Measurements from ENCODE around the gene CNBP. TPM values are rescaled to one million over a fixed set of nuclear protein-coding genes. Genes with fewer than 3 reads are reported as not detected.

Gene CNBP
- total and polyA plus RNA-seq, 2 of the 13 experiments (the other 11 are each of a cell fraction or from before 2014, with no cell fraction given), result 282 to 354 TPM

DNA sequence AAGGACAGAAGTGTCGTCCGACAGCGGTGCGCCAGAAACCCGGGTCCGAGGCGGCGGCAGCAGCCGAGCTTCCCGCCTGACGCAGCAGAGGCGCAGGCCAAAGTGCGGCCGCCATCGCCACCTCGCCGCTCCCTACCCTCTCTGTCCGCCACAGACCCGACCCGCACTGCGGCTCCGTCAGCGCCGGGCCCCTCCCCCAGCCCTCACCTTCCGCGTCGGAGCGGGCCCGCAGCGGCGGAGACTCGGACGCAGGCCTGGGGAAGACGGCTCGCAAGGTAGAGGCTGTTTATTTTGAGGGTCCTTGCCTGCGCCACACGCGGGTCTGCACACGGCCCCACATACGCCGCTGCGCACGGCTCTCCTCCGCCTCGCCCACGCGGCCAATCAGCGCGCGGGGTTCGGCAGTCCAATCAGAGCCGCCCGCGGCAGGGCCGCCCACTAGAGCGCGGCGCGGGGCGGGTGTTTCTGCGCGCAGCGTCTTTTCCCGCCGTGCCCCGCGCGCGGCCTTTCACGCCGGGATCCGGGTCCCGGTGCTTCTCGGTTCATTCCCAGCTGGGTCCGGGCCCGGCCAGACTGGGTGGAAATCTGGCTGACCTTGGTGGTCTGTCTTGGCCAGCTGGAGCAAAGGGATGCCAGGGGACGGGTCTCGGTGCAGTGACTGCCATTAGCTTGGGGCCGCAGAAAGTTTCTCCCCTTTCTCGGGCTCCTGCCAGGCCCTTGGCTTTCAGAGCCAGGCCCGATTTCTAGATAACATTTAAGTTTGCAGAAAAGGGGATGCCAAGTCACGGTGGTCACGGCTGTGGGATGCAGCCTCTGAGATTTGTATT, at the start of gene CNBP (continued):
- TF ChIP-seq, protein P1, sequence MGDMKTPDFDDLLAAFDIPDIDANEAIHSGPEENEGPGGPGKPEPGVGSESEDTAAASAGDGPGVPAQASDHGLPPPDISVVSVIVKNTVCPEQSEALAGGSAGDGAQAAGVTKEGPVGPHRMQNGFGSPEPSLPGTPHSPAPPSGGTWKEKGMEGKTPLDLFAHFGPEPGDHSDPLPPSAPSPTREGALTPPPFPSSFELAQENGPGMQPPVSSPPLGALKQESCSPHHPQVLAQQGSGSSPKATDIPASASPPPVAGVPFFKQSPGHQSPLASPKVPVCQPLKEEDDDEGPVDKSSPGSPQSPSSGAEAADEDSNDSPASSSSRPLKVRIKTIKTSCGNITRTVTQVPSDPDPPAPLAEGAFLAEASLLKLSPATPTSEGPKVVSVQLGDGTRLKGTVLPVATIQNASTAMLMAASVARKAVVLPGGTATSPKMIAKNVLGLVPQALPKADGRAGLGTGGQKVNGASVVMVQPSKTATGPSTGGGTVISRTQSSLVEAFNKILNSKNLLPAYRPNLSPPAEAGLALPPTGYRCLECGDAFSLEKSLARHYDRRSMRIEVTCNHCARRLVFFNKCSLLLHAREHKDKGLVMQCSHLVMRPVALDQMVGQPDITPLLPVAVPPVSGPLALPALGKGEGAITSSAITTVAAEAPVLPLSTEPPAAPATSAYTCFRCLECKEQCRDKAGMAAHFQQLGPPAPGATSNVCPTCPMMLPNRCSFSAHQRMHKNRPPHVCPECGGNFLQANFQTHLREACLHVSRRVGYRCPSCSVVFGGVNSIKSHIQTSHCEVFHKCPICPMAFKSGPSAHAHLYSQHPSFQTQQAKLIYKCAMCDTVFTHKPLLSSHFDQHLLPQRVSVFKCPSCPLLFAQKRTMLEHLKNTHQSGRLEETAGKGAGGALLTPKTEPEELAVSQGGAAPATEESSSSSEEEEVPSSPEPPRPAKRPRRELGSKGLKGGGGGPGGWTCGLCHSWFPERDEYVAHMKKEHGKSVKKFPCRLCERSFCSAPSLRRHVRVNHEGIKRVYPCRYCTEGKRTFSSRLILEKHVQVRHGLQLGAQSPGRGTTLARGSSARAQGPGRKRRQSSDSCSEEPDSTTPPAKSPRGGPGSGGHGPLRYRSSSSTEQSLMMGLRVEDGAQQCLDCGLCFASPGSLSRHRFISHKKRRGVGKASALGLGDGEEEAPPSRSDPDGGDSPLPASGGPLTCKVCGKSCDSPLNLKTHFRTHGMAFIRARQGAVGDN (CRISPR knock-in tag; IDR thresholded peaks at IDR 0.05), result peak; percentile 97
- TF ChIP-seq RFX5 (IDR thresholded peaks at IDR 0.05; ENCODE audit: low read depth, low read length), result peak; percentile 63
- TF ChIP-seq ATF1 (CRISPR knock-in tag; IDR thresholded peaks at IDR 0.05), result no peak
- TF ChIP-seq, protein P2, sequence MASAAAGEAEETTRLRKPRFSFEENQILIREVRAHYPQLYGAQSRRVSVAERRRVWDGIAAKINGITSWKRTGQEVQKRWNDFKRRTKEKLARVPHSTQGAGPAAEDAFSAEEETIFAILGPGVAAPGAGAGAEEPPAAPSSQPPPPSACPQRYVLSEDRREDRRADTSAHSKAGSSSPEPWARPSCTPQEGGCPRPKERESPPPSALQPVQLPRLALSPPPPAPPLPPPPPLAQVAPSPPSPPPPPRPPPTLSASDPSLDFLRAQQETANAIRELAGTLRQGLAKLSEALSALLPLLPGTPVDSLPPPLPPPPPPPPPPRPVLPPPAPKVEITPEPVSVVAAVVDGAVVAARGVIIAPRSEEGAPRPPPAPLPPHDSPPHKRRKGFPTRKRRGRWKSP (CRISPR knock-in tag; IDR thresholded peaks at IDR 0.05), result peak; percentile 94
- peak; percentile 45; the same call in 1 of the 2 replicates for TF ChIP-seq LCORL (IDR thresholded peaks at IDR 0.05)
- TF ChIP-seq LCORL (CRISPR knock-in tag; IDR thresholded peaks at IDR 0.05), result peak; percentile 49
- peak; percentile 55; the same call in 1 of the 2 replicates for TF ChIP-seq XBP1 (CRISPR knock-in tag; IDR thresholded peaks at IDR 0.05)
- TF ChIP-seq, protein P3, sequence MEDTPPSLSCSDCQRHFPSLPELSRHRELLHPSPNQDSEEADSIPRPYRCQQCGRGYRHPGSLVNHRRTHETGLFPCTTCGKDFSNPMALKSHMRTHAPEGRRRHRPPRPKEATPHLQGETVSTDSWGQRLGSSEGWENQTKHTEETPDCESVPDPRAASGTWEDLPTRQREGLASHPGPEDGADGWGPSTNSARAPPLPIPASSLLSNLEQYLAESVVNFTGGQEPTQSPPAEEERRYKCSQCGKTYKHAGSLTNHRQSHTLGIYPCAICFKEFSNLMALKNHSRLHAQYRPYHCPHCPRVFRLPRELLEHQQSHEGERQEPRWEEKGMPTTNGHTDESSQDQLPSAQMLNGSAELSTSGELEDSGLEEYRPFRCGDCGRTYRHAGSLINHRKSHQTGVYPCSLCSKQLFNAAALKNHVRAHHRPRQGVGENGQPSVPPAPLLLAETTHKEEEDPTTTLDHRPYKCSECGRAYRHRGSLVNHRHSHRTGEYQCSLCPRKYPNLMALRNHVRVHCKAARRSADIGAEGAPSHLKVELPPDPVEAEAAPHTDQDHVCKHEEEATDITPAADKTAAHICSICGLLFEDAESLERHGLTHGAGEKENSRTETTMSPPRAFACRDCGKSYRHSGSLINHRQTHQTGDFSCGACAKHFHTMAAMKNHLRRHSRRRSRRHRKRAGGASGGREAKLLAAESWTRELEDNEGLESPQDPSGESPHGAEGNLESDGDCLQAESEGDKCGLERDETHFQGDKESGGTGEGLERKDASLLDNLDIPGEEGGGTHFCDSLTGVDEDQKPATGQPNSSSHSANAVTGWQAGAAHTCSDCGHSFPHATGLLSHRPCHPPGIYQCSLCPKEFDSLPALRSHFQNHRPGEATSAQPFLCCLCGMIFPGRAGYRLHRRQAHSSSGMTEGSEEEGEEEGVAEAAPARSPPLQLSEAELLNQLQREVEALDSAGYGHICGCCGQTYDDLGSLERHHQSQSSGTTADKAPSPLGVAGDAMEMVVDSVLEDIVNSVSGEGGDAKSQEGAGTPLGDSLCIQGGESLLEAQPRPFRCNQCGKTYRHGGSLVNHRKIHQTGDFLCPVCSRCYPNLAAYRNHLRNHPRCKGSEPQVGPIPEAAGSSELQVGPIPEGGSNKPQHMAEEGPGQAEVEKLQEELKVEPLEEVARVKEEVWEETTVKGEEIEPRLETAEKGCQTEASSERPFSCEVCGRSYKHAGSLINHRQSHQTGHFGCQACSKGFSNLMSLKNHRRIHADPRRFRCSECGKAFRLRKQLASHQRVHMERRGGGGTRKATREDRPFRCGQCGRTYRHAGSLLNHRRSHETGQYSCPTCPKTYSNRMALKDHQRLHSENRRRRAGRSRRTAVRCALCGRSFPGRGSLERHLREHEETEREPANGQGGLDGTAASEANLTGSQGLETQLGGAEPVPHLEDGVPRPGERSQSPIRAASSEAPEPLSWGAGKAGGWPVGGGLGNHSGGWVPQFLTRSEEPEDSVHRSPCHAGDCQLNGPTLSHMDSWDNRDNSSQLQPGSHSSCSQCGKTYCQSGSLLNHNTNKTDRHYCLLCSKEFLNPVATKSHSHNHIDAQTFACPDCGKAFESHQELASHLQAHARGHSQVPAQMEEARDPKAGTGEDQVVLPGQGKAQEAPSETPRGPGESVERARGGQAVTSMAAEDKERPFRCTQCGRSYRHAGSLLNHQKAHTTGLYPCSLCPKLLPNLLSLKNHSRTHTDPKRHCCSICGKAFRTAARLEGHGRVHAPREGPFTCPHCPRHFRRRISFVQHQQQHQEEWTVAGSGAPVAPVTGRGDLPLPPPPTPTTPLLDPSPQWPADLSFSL (CRISPR knock-in tag; IDR thresholded peaks at IDR 0.05), result no peak
- no peak; the same call in 1 of the 2 replicates for TF ChIP-seq TGIF2 (CRISPR knock-in tag; IDR thresholded peaks at IDR 0.05)
- peak; percentile 88 for TF ChIP-seq ARID2 (CRISPR knock-in tag; IDR thresholded peaks at IDR 0.05; ENCODE audit: borderline replicate concordance)
- TF ChIP-seq CCDC6 (CRISPR knock-in tag; IDR thresholded peaks at IDR 0.05), result no peak
- TF ChIP-seq, protein P4, sequence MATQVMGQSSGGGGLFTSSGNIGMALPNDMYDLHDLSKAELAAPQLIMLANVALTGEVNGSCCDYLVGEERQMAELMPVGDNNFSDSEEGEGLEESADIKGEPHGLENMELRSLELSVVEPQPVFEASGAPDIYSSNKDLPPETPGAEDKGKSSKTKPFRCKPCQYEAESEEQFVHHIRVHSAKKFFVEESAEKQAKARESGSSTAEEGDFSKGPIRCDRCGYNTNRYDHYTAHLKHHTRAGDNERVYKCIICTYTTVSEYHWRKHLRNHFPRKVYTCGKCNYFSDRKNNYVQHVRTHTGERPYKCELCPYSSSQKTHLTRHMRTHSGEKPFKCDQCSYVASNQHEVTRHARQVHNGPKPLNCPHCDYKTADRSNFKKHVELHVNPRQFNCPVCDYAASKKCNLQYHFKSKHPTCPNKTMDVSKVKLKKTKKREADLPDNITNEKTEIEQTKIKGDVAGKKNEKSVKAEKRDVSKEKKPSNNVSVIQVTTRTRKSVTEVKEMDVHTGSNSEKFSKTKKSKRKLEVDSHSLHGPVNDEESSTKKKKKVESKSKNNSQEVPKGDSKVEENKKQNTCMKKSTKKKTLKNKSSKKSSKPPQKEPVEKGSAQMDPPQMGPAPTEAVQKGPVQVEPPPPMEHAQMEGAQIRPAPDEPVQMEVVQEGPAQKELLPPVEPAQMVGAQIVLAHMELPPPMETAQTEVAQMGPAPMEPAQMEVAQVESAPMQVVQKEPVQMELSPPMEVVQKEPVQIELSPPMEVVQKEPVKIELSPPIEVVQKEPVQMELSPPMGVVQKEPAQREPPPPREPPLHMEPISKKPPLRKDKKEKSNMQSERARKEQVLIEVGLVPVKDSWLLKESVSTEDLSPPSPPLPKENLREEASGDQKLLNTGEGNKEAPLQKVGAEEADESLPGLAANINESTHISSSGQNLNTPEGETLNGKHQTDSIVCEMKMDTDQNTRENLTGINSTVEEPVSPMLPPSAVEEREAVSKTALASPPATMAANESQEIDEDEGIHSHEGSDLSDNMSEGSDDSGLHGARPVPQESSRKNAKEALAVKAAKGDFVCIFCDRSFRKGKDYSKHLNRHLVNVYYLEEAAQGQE (IDR thresholded peaks at IDR 0.05; ENCODE audit: borderline replicate concordance in 1 of 2, low read depth in 1 of 2, low read length in 2 of 2), result no peak
- no peak for TF ChIP-seq ZFP36 (IDR thresholded peaks at IDR 0.05; ENCODE audit: borderline replicate concordance, low read depth, low read length, partially characterized antibody)

All from HepG2 (cell line).